HepG2 (cell line): ENCODE measurements around the gene ZNF213. TPM values are rescaled to one million over a fixed set of nuclear protein-coding genes. Genes with fewer than 3 reads are reported as not detected.

ENCODE experiments used
- CC2D1A ChIP-seq: sonication (generic); formaldehyde crosslinking; IDR thresholded peaks from 2 replicates; pipeline ENCODE4 v1.8.1; 2023; ENCODE audit warnings: mild to moderate bottlenecking, missing genetic modification reagents
- CREBL2 ChIP-seq: sonication (generic); formaldehyde crosslinking; IDR thresholded peaks from 2 replicates; pipeline ENCODE4 v1.8.1; 2023; ENCODE audit warnings: missing genetic modification reagents, mild to moderate bottlenecking, borderline replicate concordance
- ELF4 ChIP-seq: sonication (generic); formaldehyde crosslinking; IDR thresholded peaks from 2 replicates; pipeline ENCODE4 v1.5.0; 2020; ENCODE audit warnings: missing genetic modification reagents, mild to moderate bottlenecking, moderate library complexity, borderline replicate concordance
- FLYWCH1 ChIP-seq: sonication (generic); formaldehyde crosslinking; IDR thresholded peaks from 2 replicates; pipeline ENCODE4 v1.8.1; 2023; ENCODE audit warnings: mild to moderate bottlenecking, missing genetic modification reagents
- HMG20A ChIP-seq: IDR thresholded peaks from 2 replicates; pipeline ENCODE4 v1.6.1; 2016; ENCODE audit warnings: borderline replicate concordance
- HNRNPLL ChIP-seq: fragments of 200-400 bp; formaldehyde crosslinking; IDR thresholded peaks from 2 replicates; pipeline ENCODE4 v1.6.1; 2017; ENCODE audit warnings: mild to moderate bottlenecking, low read depth, low read length; ENCODE audit not compliant: poor library complexity, severe bottlenecking
- KAT7 ChIP-seq: IDR thresholded peaks from 2 replicates; pipeline ENCODE4 v1.6.1; 2018; ENCODE audit warnings: borderline replicate concordance, missing compliant biosample characterization
- KAT8 ChIP-seq: IDR thresholded peaks from 2 replicates; pipeline ENCODE4 v1.6.1; 2016; ENCODE audit warnings: missing genetic modification reagents, missing compliant biosample characterization
- KDM2A ChIP-seq: sonication (generic); formaldehyde crosslinking; IDR thresholded peaks from 2 replicates; pipeline ENCODE4 v1.4.0; 2020; ENCODE audit warnings: low read depth, missing genetic modification reagents, borderline replicate concordance
- KDM6A ChIP-seq: IDR thresholded peaks from 2 replicates; pipeline ENCODE4 v1.6.1; 2016; ENCODE audit warnings: low read depth
- KLF13 ChIP-seq: sonication (generic); formaldehyde crosslinking; IDR thresholded peaks from 2 replicates; pipeline ENCODE4 v1.4.0; 2020; ENCODE audit warnings: mild to moderate bottlenecking, missing genetic modification reagents
- NBN ChIP-seq: fragments of 450-650 bp; conservative IDR thresholded peaks from 2 replicates; pipeline ENCODE4 v1.6.1; 2017
- NCOA1 ChIP-seq: sonication (generic); formaldehyde crosslinking; IDR thresholded peaks from 2 replicates; pipeline ENCODE4 v1.9.0; 2021; ENCODE audit warnings: missing genetic modification reagents
- ONECUT2 ChIP-seq: sonication (generic); formaldehyde crosslinking; IDR thresholded peaks from 2 replicates; pipeline ENCODE4 v1.4.0; 2020; ENCODE audit warnings: missing genetic modification reagents
- POLR2A ChIP-seq, 2 experiments: IDR thresholded peaks; 2 replicates each; pipeline ENCODE4 v1.6.1; 2011; ENCODE audit warnings: low read depth in 2 of 2, low read length in 2 of 2, mild to moderate bottlenecking in 1 of 2, moderate library complexity in 1 of 2; ENCODE audit not compliant: insufficient read depth in 1 of 2
- SNAI1 ChIP-seq: sonication (generic); formaldehyde crosslinking; IDR thresholded peaks from 2 replicates; pipeline ENCODE4 v1.5.0; 2020; ENCODE audit warnings: mild to moderate bottlenecking, missing genetic modification reagents, borderline replicate concordance
- SNAPC4 ChIP-seq: sonication (generic); formaldehyde crosslinking; IDR thresholded peaks from 2 replicates; pipeline ENCODE4 v1.4.0; 2020; ENCODE audit warnings: mild to moderate bottlenecking, missing genetic modification reagents
- TCF7L2 ChIP-seq: IDR thresholded peaks from 2 replicates; pipeline ENCODE4 v1.6.1; 2011; ENCODE audit warnings: mild to moderate bottlenecking, low read depth, low read length, moderate library complexity
- ZFY ChIP-seq: sonication (generic); formaldehyde crosslinking; IDR thresholded peaks from 2 replicates; pipeline ENCODE4 v1.4.0; 2020; ENCODE audit warnings: missing genetic modification reagents
- ZNF101 ChIP-seq: sonication (generic); formaldehyde crosslinking; IDR thresholded peaks from 2 replicates; pipeline ENCODE4 v1.4.0; 2020; ENCODE audit warnings: mild to moderate bottlenecking, low read depth, missing genetic modification reagents, borderline replicate concordance
- ZNF20 ChIP-seq: sonication (generic); formaldehyde crosslinking; IDR thresholded peaks from 2 replicates; pipeline ENCODE4 v1.4.0; 2020; ENCODE audit warnings: mild to moderate bottlenecking, moderate library complexity, missing genetic modification reagents
- ZNF205 ChIP-seq: IDR thresholded peaks from 2 replicates; pipeline ENCODE4 v1.6.1; 2018; ENCODE audit warnings: missing biosample characterization, missing genetic modification reagents
- ZNF225 ChIP-seq: sonication (generic); formaldehyde crosslinking; IDR thresholded peaks from 2 replicates; pipeline ENCODE4 v1.4.0; 2020; ENCODE audit warnings: mild to moderate bottlenecking, missing genetic modification reagents
- ZNF3 ChIP-seq: IDR thresholded peaks from 2 replicates; pipeline ENCODE4 v1.7.0; 2017; ENCODE audit warnings: inconsistent platforms
- ZNF317 ChIP-seq: sonication (generic); formaldehyde crosslinking; IDR thresholded peaks from 2 replicates; pipeline ENCODE4 v1.5.0; 2020; ENCODE audit warnings: mild to moderate bottlenecking, missing genetic modification reagents
- ZNF644 ChIP-seq: IDR thresholded peaks from 2 replicates; pipeline ENCODE4 v1.6.1; 2016; ENCODE audit warnings: low read depth
- ZSCAN9 ChIP-seq: IDR thresholded peaks from 2 replicates; pipeline ENCODE4 v1.6.1; 2016; ENCODE audit warnings: borderline replicate concordance
- polyA plus RNA-seq, 8 experiments: library from polyadenylated mRNA; depleted of rRNA in 3 of 8; stranded (reverse) in 7 of 8; unstranded in 1 of 8; fragments of >200 nt; fragmentation: Illumina TruSeq in 4 of 8; extraction: Trizol in 4 of 8; gene quantifications; 2 replicates each; pipeline versions ENCODE4 v1.2.1 to v1.2.3, GENCODE V29; 2011 to 2016; ENCODE audit warnings: low read depth in 4 of 8, missing spikeins in 1 of 8, mixed read lengths in 1 of 8; ENCODE audit not compliant: insufficient read depth in 1 of 8
- total RNA-seq, 5 experiments: library from RNA; depleted of rRNA; stranded (reverse); fragments of >200 nt; fragmentation: Illumina TruSeq; extraction: Trizol; gene quantifications; 2 replicates each; pipeline ENCODE4 v1.2.3, GENCODE V29; 2016; ENCODE audit warnings: low read depth in 1 of 5
- TF ChIP-seq, protein P1 (sequence below): sonication (generic); formaldehyde crosslinking; IDR thresholded peaks from 2 replicates; pipeline ENCODE4 v1.4.0; 2020; ENCODE audit warnings: missing genetic modification reagents, borderline replicate concordance

ZNF213 gene
- total and polyA plus RNA-seq, 2 of the 13 experiments (the other 11 are each of a cell fraction or from before 2014, with no cell fraction given), result 0.59 to 0.97 TPM

DNA sequence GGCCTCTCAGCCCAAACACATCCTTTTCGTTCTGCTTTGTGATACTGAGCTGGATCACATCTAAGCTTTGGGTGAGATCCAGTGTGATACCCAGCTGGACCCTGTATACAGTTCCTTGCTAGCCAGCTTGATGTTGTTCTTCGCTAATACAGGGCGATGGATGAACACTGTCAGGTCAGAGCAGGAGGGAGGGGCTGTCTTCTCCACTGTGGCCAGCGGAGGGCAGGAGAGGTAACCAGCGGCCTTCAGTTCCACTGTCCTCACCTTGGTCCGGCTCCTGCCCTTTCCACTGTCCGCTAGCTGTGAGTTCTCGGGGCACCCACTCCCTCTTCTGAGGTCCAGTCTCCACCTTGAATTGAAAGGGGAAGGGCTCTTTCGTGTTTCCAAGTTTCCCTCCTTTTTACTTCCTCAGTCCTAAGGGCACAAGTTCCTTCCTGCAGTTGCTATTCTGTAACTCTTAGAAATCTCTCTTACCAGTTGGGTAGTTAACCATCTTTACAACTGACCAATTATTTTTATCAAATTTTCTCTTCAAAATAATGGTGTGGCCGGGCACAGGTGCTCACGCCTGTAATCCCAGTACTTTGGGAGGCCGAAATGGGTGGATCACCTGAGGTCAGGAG, 3.0 kb upstream of the ZNF213 start (continued):
- TF ChIP-seq HMG20A (CRISPR knock-in tag) (no peak), TCF7L2 (no peak), ZNF205 (no peak), ELF4 (CRISPR knock-in tag) (no peak), NBN (no peak), KDM2A (peak; percentile 50; the same call in 1 of the 2 replicates), CREBL2 (CRISPR knock-in tag) (no peak), SNAPC4 (CRISPR knock-in tag) (no peak), HNRNPLL (no peak), FLYWCH1 (CRISPR knock-in tag) (no peak), CC2D1A (CRISPR knock-in tag) (no peak), KAT8 (0 out of 2 replicates have a peak, but pooled peaks have one; percentile 15), ZNF317 (no peak), ZNF3 (CRISPR knock-in tag) (no peak), ZNF225 (no peak), ZNF101 (CRISPR knock-in tag) (no peak), ZSCAN9 (no peak), ONECUT2 (no peak), ZFY (CRISPR knock-in tag) (peak; percentile 21; the same call in 1 of the 2 replicates), ZNF644 (CRISPR knock-in tag) (no peak), NCOA1 (CRISPR knock-in tag) (no peak), POLR2A (IDR thresholded peaks at IDR 0.05; ENCODE audit: insufficient read depth in 1 of 2, low read depth in 2 of 2, low read length in 2 of 2) (peak in 1 of 2 experiments; percentile 44; a peak in 2 of 4 replicates), KAT7 (no peak), KLF13 (CRISPR knock-in tag) (no peak), ZNF20 (CRISPR knock-in tag) (no peak), SNAI1 (CRISPR knock-in tag) (no peak), KDM6A (no peak)
- TF ChIP-seq, protein P1, sequence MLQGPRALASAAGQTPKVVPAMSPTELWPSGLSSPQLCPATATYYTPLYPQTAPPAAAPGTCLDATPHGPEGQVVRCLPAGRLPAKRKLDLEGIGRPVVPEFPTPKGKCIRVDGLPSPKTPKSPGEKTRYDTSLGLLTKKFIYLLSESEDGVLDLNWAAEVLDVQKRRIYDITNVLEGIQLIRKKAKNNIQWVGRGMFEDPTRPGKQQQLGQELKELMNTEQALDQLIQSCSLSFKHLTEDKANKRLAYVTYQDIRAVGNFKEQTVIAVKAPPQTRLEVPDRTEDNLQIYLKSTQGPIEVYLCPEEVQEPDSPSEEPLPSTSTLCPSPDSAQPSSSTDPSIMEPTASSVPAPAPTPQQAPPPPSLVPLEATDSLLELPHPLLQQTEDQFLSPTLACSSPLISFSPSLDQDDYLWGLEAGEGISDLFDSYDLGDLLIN, result no peak
